SH-SY5Y (cell line): Measurements from ENCODE around the gene EXOC6B.

Experiments used
- GATA2 ChIP-seq: IDR thresholded peaks from 2 replicates; pipeline ENCODE4 v1.6.1; 2011; ENCODE audit warnings: mild to moderate bottlenecking, low read depth, low read length
- GATA3 ChIP-seq: IDR thresholded peaks from 2 replicates; pipeline ENCODE4 v1.6.1; 2011; ENCODE audit warnings: low read depth, mild to moderate bottlenecking, low read length, moderate library complexity

DNA sequence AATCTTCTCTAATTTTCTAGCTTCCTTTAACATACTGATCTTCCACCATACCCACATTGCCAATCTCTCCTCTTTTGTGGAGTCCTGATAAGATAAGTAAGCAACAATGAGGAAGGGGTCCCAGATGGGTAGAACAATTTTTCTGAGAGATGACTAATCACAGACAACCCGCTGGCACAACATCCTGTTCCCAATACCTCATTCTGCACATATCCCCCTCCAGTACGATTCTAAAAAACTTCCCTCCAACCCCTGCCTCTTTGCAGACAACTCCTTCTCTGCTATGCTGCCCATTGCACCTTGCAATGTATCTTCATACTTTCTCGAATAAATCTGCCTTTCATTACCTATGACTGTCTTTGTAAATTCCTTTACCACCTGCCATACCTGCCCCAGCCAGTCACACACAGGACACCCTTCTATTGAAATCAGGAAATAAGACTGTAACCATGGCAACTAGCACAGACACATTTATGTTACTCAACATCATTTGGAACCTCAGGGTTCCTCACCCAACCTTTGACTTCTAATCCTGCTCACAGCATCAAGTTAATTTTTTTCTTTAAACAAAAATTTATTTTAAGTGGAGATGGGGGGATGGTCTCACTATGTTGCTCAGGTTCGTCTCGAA, 7.4 kb upstream of the EXOC6B start:
- TF ChIP-seq GATA2 (no peak), GATA3 (no peak)
